Astrocyte of the spinal cord (primary cell): ENCODE results near the gene GABARAPL1.
"Not testable (repeated sequence)": the region's sequence is repeated elsewhere in the genome, so short reads cannot be mapped to it uniquely, and the experiment has no call there.

Source experiments
- DNase-seq: peaks from one replicate; pipeline ENCODE4 v3.0.0; 2011; ENCODE audit warnings: low read depth, low spot score
- H3K4me3 ChIP-seq: 2 replicates; pipeline ENCODE4 v1.5.1; 2011; ENCODE audit warnings: low read depth, mild to moderate bottlenecking, low read length, moderate library complexity
- CTCF ChIP-seq: IDR thresholded peaks from 2 replicates; pipeline ENCODE4 v1.5.1; 2012; ENCODE audit warnings: low read depth, mild to moderate bottlenecking, low read length, inconsistent platforms
- in situ Hi-C: cut with HindIII; loops from 2 replicates; pipeline ENCODE4 v1.10.0; 2017; ENCODE audit warnings: low sequenced_read_pairs

Gene GABARAPL1

GRCh38 chr12:10196210-10196609 lies 16.5 kb upstream of the GABARAPL1 start:
- DNase-seq: no peak
- in situ Hi-C loops: no loop called here
- TF ChIP-seq CTCF: no peak
- no peak overlapping the region for H3K4me3 ChIP-seq

- DNase-seq: no peak
- no peak for TF ChIP-seq CTCF
- in situ Hi-C loops: no loop called here
Observed at GRCh38 chr12:10197879-10198278, 14.8 kb upstream of the GABARAPL1 start.

GRCh38 chr12:10204495-10204894 lies 8.2 kb upstream of the GABARAPL1 start:
- in situ Hi-C loops, H3K4me3 ChIP-seq, DNase-seq: not testable (repeated sequence)

More at GRCh38 chr12:10197879-10198278, 14.8 kb upstream of the GABARAPL1 start:
- H3K4me3 ChIP-seq: no peak overlapping the region

- in situ Hi-C loops: no loop called here
- no peak overlapping the region for H3K4me3 ChIP-seq
- TF ChIP-seq CTCF: no peak
- DNase-seq: no peak
Observed at GRCh38 chr12:10205220-10205807, 7.4 kb upstream of the GABARAPL1 start.

GRCh38 chr12:10207136-10207535 lies 5.5 kb upstream of the GABARAPL1 start:
- in situ Hi-C loops: no loop called here
- no peak for TF ChIP-seq CTCF
- DNase-seq: no peak
- H3K4me3 ChIP-seq: no peak overlapping the region

- DNase-seq: no peak
- TF ChIP-seq CTCF: no peak
- H3K4me3 ChIP-seq: no peak overlapping the region
- in situ Hi-C loops: no loop called here
Observed at GRCh38 chr12:10210225-10210624, 2.5 kb upstream of the GABARAPL1 start.

- TF ChIP-seq CTCF: no peak
- in situ Hi-C loops: no loop called here
- DNase-seq: no peak
Observed at GRCh38 chr12:10211101-10211939, 1.4 kb upstream of the GABARAPL1 start.

More at GRCh38 chr12:10211101-10211939, 1.4 kb upstream of the GABARAPL1 start:
- no peak overlapping the region for H3K4me3 ChIP-seq
